Cerebellar cortex (tissue), 1 donor: ENCODE data around the gene SEPTIN8.

Experiments used
- DNase-seq: peaks from one replicate; pipeline ENCODE4 v3.0.0-alpha.2; 2015; ENCODE audit warnings: low spot score

SEPTIN8 gene

GRCh38 chr5:132763181-132764036, 13.6 kb downstream of the SEPTIN8 start:
- DNase-seq, result no peak

GRCh38 chr5:132762246-132763000, 14.6 kb downstream of the SEPTIN8 start:
- no peak for DNase-seq

GRCh38 chr5:132761321-132762240, 15.5 kb downstream of the SEPTIN8 start:
- no peak for DNase-seq

- no peak for DNase-seq
These were observed 16.3 kb downstream of the SEPTIN8 start for GRCh38 chr5:132760601-132761317.

GRCh38 chr5:132760049-132760420, 17.0 kb downstream of the SEPTIN8 start:
- DNase-seq, result no peak

GRCh38 chr5:132759114-132760048, 17.7 kb downstream of the SEPTIN8 start:
- DNase-seq, result no peak

- DNase-seq, result no peak
These were observed 18.6 kb downstream of the SEPTIN8 start for GRCh38 chr5:132758451-132758850.

- DNase-seq, result no peak
These were observed 20.5 kb downstream of the SEPTIN8 start for GRCh38 chr5:132756542-132756941.

- peak; percentile 48 for DNase-seq
These were observed 22.1 kb downstream of the SEPTIN8 start for GRCh38 chr5:132754947-132755346.

GRCh38 chr5:132754111-132754510, 22.9 kb downstream of the SEPTIN8 start:
- no peak for DNase-seq

GRCh38 chr5:132753135-132753987, 23.7 kb downstream of the SEPTIN8 start:
- DNase-seq, result peak; percentile 79

GRCh38 chr5:132752581-132753125, 24.4 kb downstream of the SEPTIN8 start:
- DNase-seq, result no peak

- no peak for DNase-seq
These were observed 25.0 kb downstream of the SEPTIN8 start for GRCh38 chr5:132751971-132752580.

- DNase-seq, result no peak
These were observed 25.6 kb downstream of the SEPTIN8 start for GRCh38 chr5:132751444-132751843.

- no peak for DNase-seq
These were observed 26.4 kb downstream of the SEPTIN8 start for GRCh38 chr5:132750471-132751230.

GRCh38 chr5:132749506-132749905, 27.5 kb downstream of the SEPTIN8 start:
- DNase-seq, result no peak

- DNase-seq, result no peak
These were observed 28.5 kb downstream of the SEPTIN8 start for GRCh38 chr5:132748522-132749000.
